GM18951 (cell line): ENCODE results near the gene MALL.
"Not testable (repeated sequence)": the region's sequence is repeated elsewhere in the genome, so short reads cannot be mapped to it uniquely, and the experiment has no call there.

Experiments used
- POLR2A ChIP-seq: IDR thresholded peaks from 4 replicates; pipeline ENCODE4 v1.6.1; 2011; ENCODE audit warnings: mild to moderate bottlenecking; ENCODE audit not compliant: insufficient read length, insufficient read depth; ENCODE audit errors: extremely low read depth
- in situ Hi-C: fragments of 300-500 bp; cut with MboI; formaldehyde crosslinking; loops from one replicate; pipeline ENCODE4 v1.12.0; 2022; ENCODE audit warnings: low sequenced_read_pairs, mixed read lengths, inconsistent platforms; ENCODE audit not compliant: unreplicated experiment

MALL gene

GRCh38 chr2:110099471-110100225 is 16.0 kb downstream of the MALL start:
- no peak for TF ChIP-seq POLR2A
- in situ Hi-C loops, result no loop called here

DNA sequence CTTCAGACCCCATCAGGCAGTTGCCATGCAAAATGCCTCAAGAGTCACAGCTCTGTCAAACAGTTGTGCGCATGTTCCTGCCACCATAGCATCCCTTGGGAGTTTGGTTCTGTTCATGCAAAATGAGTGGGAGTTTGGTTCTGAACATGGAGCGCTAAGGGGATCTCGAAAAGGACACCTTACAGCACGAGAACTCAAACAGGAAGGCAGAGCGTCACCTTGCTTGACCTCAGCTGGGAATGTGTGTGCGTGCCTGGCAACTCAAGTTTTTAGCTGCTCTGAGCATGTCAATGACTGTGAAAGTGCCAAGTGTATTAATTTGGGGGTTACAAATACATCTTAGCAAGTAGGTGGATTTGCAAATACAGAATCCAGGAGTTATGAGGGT is 16.6 kb downstream of the MALL start:
- in situ Hi-C loops, result no loop called here
- no peak for TF ChIP-seq POLR2A

GRCh38 chr2:110097506-110098220 is 18.0 kb downstream of the MALL start:
- in situ Hi-C loops, result no loop called here
- TF ChIP-seq POLR2A, result no peak

DNA sequence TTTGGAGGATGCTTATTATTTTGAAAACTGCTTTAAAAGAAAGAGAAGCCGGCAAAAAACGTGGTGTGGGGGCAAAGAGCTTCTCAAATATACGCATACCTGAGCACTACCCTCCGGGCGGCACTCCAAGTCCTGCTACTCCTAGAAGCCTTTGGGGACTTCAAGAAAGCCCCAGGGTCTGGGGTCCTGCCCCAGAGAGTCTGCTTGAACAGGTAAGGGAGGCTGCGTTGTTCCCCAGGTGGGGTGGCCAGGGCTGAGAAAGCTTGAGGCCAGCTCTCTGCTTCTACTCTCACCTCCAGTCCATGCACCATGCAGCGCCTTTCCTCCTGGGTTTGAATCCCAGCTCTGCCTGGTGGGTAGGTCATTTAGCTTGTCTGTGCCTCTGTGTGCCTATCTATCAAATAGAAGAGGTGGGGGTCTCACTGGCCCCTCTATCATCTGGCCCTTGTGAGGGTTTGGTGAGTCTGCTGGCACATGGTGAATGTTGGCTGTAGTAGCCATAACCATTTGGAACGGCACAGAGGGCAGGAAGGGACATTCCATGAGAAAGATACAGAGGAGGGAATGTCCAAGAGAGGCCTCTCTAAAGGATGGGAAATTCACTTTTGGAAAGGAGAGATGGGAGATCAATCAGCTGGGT is 19.5 kb downstream of the MALL start:
- in situ Hi-C loops, result no loop called here

GRCh38 chr2:110094884-110095534 is 20.6 kb downstream of the MALL start:
- in situ Hi-C loops, result not testable (repeated sequence)

More for the DNA sequence above, 19.5 kb downstream of the MALL start:
- TF ChIP-seq POLR2A, result no peak

GRCh38 chr2:110093924-110094323 is 21.7 kb downstream of the MALL start:
- in situ Hi-C loops, result not testable (repeated sequence)

- in situ Hi-C loops, result not testable (repeated sequence)
These were observed 25.5 kb downstream of the MALL start for GRCh38 chr2:110090164-110090563.

DNA sequence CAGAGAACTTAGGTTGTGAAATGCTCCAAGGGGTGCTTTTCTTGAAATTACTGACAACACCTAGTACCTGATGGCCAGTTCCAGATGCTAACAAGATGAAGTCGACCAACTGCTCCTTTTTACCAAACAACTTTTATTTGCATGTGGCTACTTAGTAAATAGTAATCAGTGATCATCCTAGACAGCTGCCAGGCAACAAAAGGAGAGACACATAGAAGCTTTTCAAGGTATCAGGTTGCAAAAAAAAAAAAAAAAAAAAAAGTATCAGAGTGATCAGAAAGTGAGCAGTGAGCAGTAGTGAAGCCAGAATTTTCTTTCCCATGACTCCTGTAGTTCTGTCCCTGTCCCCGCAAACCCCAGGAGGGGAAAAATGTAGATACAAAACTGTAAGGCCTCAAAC is 31.9 kb downstream of the MALL start:
- in situ Hi-C loops, result not testable (repeated sequence)

DNA sequence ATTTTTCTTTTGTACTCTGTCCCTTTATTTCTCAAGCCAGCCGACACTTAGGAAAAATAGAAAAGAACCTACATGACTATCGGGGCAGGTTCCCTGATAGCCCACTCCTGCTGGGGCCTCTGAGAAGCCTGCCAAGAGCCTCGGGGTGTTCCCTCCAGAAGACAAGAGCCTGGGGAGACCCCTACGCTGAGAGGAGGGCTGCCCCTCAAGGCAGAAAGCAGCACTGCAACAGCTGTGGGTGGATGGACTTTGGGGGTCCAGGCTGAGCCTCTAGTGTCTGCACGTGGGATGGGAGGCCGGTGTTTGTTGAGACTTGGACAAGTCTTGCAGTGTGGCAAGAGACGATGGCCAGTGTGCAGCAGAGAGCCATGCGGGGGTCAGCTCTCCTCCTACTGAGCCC is 32.5 kb downstream of the MALL start:
- in situ Hi-C loops, result not testable (repeated sequence)

DNA sequence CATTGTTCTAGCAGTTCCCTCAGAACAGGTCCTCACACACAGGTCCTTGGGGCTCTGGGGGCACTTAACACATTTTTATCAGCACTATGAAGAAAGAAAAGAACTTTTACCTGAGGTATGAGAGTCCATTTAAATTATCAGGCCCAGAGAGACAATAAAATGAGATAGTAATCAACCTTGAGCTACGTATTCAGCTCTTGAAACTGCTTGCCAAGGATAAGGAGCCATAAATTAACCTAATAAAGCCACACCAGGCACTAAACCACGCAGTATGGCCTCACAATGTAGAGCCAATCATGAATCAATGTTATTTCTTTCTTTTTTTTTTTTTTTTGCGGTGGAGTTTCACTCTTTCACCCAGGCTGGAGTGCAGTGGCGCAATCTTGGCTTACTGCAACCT is 37.5 kb downstream of the MALL start:
- in situ Hi-C loops, result not testable (repeated sequence)

- in situ Hi-C loops, result not testable (repeated sequence)
These were observed 39.7 kb downstream of the MALL start for GRCh38 chr2:110075896-110076295.

GRCh38 chr2:110069869-110070268 is 45.8 kb downstream of the MALL start:
- in situ Hi-C loops, result not testable (repeated sequence)

GRCh38 chr2:110068153-110068552 is 47.5 kb downstream of the MALL start:
- in situ Hi-C loops, result not testable (repeated sequence)

DNA sequence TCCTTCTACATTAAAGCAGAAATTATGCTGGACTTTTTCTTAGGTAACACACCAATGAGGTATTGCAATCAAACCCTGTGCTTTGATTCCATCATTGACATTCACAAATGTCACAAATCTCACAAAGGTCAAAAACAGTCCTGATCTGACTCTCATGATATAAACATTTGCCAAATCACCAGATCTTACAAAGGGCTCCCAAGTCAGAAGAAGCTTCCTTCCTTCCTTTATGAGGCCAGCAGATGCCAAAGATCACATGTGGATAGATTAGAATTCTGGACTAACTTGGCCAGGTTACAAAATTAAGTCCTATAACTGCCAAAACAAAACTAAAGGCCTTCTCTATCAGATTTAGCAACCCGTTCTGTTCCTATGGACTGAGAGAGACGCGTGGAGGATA is 53.3 kb downstream of the MALL start:
- in situ Hi-C loops, result not testable (repeated sequence)

- in situ Hi-C loops, result not testable (repeated sequence)
These were observed 55.1 kb downstream of the MALL start for GRCh38 chr2:110060550-110060949.

DNA sequence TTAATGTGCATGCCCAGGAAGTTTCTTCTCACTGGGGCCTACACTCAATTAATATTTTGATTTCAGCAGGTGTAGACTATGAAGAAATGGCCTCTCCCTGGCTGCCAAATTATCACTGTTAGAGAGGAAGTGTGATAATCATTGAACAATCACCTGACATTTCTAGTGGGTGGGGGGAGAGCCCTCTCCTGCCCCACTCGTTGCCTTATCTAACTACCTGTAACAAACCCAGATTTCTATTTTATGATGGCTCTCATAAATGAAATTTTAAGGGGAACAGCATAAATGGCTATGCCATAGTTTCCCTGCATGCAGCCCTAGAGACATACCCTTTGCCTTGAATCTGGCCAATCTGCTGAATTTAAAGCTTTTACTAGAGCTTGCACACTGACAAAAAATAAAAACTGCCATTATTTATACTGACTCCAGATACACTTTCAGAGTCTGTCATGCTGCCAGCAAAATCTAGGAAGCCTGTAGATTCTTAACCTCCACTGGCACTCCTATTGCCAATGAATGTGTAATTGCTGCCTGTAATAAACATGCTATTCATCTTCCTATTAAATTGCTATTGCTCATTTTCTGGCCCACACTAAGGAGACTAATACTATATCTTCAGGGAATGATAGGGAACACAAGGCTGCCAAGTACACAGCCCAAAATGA is 55.8 kb downstream of the MALL start:
- in situ Hi-C loops, result not testable (repeated sequence)

DNA sequence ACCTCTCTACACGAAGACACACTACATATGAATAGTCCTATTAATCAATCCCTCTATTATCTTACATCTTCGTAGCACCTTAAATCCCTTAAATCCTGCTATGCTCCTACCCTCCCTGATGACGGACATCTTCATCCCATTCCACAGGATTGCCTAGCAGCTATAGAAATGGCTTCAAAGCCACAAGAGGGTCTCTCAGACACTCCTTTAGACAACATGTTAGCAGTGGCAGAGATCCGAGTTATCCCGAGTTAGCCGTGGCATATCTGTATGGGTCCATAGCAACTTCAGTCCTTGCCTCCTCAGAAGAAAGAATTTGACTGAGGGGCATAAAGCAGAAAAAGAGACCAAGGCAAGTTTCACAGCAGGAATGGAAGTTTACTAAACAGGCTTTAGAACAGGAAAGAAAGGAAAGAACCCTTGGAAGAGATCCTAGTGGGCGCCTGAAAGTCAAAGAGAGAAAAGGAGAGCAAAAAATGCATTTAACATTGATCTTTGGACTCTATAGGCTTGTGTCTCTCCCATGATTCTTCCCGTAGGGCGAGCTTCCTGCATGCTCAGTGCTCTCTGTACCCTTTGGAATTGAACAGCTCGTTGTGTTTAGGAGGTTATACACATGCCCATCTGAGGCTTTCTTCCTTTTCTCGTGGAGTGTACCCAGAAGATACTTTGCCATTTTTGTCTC is 56.5 kb downstream of the MALL start:
- in situ Hi-C loops, result not testable (repeated sequence)

GRCh38 chr2:110058034-110058433 is 57.6 kb downstream of the MALL start:
- in situ Hi-C loops, result not testable (repeated sequence)
